Measurements from ENCODE around the gene IPO5. TPM values are rescaled to one million over a fixed set of nuclear protein-coding genes. Genes with fewer than 3 reads are reported as not detected.

The IPO5 gene
- 76.3 and 78.1 TPM in 2 replicates for polyA plus RNA-seq (2013)

DNA sequence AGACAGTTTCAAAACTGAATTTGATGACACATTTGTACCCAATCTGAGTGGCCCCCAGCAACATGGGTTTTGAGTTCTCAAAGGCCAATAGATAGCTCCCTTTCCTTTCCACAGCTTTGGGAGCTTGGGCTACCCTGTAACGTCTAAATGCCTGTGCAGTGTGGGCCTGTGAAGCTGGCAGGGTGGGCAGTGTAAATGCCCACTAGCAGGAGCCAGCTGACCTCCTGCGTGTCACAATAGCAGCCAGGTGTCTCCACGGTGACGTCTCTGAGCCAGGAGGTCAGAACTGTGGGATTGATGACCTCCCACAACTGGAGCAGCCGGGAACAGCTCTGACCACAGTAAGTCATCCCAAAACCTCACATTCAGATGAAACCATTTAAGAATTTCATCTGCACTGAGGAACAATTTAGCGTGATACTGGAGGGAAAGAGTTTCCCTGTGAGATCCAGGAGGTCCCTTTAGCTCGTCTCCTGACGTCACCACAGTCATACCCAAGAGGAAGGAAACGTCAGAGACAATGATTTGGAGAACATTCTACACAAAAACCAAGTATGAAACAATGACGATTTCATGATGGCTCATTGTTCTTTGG is at the start of gene IPO5:
IPO5 (plus strand) TSS at position 300 of the 595 bp plus-strand sequence. CDS start 23,022 bp downstream, outside the sequence.
- Histone ChIP-seq H3K9ac (ENCODE audit: low read length) (no peak within 1 kb of the TSS), H3K79me2 (ENCODE audit: control insufficient read depth, insufficient read depth, low read length, poor library complexity) (no peaks in the 10 kb centered on the region), H2BK12ac (ENCODE audit: low read length) (no peak within 1 kb of the TSS), H3K27ac (ENCODE audit: low read depth, low read length) (no peak within 1 kb of the TSS), H3K79me1 (ENCODE audit: low read length) (no peaks in the 10 kb centered on the region), H2AK5ac (ENCODE audit: low read length) (no peak within 1 kb of the TSS), H3K27me3 (ENCODE audit: insufficient read depth, low read length) (no peaks in the 10 kb centered on the region), H3K14ac (ENCODE audit: low read length) (no peak within 1 kb of the TSS), H3K9me3 (ENCODE audit: insufficient read depth, low read depth, low read length) (no peaks in the 10 kb centered on the region), H3K4me3 (ENCODE audit: low read depth, low read length) (peak within 1 kb of the TSS; percentile 57), H2AFZ (ENCODE audit: insufficient read depth, low read length, poor library complexity) (no peak within 1 kb of the TSS), H2BK5ac (ENCODE audit: low read depth, low read length, poor library complexity) (no peak within 1 kb of the TSS), H2BK120ac (ENCODE audit: insufficient read depth, low read length, poor library complexity) (no peak within 1 kb of the TSS), H4K8ac (ENCODE audit: low read depth, low read length) (no peak within 1 kb of the TSS), H3K4me1 (ENCODE audit: control insufficient read depth in 1 of 2, insufficient read depth in 2 of 2, low read length in 2 of 2) (no peaks in the 10 kb centered on the region), H3K4ac (ENCODE audit: low read depth, low read length) (no peak within 1 kb of the TSS), H3K18ac (ENCODE audit: low read length) (no peak within 1 kb of the TSS), H4K91ac (ENCODE audit: low read depth, low read length) (no peak within 1 kb of the TSS), H3K23ac (ENCODE audit: low read length) (no peak within 1 kb of the TSS), H3K36me3 (ENCODE audit: control insufficient read depth in 1 of 2, insufficient read depth in 2 of 2, low read length in 2 of 2) (no peaks in the 10 kb centered on the region), H4K12ac (ENCODE audit: low read depth, low read length) (no peak within 1 kb of the TSS), H3K4me2 (ENCODE audit: low read length) (no peak within 1 kb of the TSS)
- WGBS (ENCODE audit: extremely low coverage, insufficient coverage, insufficient read length): no CpG with 5 or more reads among the region's 10 CpGs
- DNase-seq: no peak

DNA sequence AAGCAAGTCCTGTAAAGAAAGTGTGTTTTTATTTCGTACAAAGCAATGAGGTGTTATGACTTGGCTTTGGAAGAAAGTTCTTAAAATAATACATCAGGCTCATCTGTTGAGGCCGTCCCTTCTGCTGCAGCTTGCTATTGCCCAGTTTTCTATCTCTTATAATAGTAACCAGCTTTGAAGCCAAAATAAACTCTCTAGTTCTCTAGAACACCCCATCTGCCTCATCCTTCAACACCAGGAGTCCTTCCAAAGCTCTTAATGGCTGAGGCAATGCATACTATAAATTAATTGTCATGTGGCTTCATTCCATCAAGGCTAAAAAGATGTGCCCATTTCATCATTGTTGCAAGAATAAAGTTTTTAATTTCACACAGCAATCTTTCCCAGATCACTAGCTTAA is 49.4 kb upstream of the IPO5 start:
- Histone ChIP-seq H3K4me3 (ENCODE audit: low read depth, low read length) (no peak overlapping the region), H4K12ac (ENCODE audit: low read depth, low read length) (no peak overlapping the region), H3K79me1 (ENCODE audit: low read length) (no peaks in the 10 kb centered on the region), H3K18ac (ENCODE audit: low read length) (no peak overlapping the region), H4K8ac (ENCODE audit: low read depth, low read length) (no peak overlapping the region), H3K4me1 (ENCODE audit: control insufficient read depth in 1 of 2, insufficient read depth in 2 of 2, low read length in 2 of 2) (no peaks in the 10 kb centered on the region), H3K23ac (ENCODE audit: low read length) (no peak overlapping the region), H3K4ac (ENCODE audit: low read depth, low read length) (no peak overlapping the region), H3K27ac (ENCODE audit: low read depth, low read length) (no peak overlapping the region), H3K4me2 (ENCODE audit: low read length) (no peak overlapping the region), H2AK5ac (ENCODE audit: low read length) (no peak overlapping the region), H4K91ac (ENCODE audit: low read depth, low read length) (no peak overlapping the region), H3K79me2 (ENCODE audit: control insufficient read depth, insufficient read depth, low read length, poor library complexity) (no peaks in the 10 kb centered on the region), H3K14ac (ENCODE audit: low read length) (no peak overlapping the region), H2BK5ac (ENCODE audit: low read depth, low read length, poor library complexity) (no peak overlapping the region), H3K36me3 (ENCODE audit: control insufficient read depth in 1 of 2, insufficient read depth in 2 of 2, low read length in 2 of 2) (no peaks in the 10 kb centered on the region), H3K9me3 (ENCODE audit: insufficient read depth, low read depth, low read length) (no peaks in the 10 kb centered on the region), H2BK120ac (ENCODE audit: insufficient read depth, low read length, poor library complexity) (no peak overlapping the region), H2BK12ac (ENCODE audit: low read length) (no peak overlapping the region), H2AFZ (ENCODE audit: insufficient read depth, low read length, poor library complexity) (no peak overlapping the region), H3K9ac (ENCODE audit: low read length) (no peak overlapping the region), H3K27me3 (ENCODE audit: insufficient read depth, low read length) (no peaks in the 10 kb centered on the region)
- no peak for DNase-seq
- no CpG with 5 or more reads among the region's 2 CpGs for WGBS (ENCODE audit: extremely low coverage, insufficient coverage, insufficient read length)

DNA sequence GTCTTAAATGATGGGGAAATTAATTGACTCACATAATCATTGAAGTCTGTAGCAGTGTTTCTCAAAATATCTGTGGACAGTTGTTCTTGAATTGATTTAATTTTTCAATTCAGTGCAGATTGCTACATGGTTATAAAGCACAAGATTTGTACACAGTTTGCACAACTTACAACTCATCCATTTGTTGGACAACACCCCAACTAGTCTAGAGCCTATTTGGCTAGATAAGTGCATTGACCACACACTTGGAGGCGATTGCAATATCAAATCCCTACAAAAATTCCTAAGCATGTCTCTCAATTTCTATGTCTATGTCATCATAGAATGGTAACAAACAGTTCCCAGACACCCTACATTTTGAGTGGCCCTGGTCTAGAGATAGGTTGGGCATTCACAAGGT is 48.0 kb upstream of the IPO5 start:
- no peaks in the 10 kb centered on the region for H3K27me3 ChIP-seq (ENCODE audit: insufficient read depth, low read length)
- WGBS (ENCODE audit: extremely low coverage, insufficient coverage, insufficient read length): no CpG with 5 or more reads among the region's 1 CpG

DNA sequence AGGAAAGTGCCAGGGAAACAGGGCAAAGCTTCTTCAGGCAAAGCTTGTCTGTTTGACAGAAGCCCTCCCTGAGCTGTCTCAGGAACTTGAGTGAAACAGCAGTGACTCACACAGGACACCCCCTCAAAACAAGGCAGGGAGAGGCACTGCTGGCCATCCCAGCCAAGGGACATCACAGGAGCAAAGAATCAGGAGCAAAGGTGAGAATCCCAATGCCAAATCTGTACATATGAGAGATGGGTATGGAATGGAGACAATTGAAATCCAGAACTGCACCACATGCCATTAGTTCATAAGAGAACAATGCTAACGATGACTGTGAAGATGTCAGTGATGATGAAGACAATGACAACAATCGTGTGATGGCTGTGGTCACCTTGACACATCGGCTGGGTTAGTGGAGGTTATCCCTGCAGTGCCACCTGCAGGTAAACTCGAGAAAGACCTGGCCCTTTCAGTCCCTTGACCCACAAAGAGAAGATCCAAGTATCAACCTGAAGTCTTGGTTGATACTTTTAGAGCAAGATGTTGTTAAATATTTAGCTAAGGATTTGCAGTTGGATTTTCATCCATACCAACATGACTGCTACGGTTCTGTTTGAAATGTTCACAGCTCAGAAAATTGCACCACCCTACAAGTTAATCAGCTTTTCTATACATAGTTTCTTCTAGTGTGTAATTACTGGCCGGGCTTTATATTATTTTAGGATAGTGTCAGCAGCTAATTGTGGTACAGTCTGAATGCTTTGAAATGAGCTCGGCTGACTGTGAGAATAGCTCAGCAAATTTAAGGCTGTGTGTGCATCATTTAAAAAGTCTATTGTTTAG is 42.0 kb upstream of the IPO5 start:
- no CpG with 5 or more reads among the region's 7 CpGs for WGBS (ENCODE audit: extremely low coverage, insufficient coverage, insufficient read length)
- H2AK5ac ChIP-seq (ENCODE audit: low read length): no peak overlapping the region
- no peak overlapping the region for H3K23ac ChIP-seq (ENCODE audit: low read length)

More for the DNA sequence above, 48.0 kb upstream of the IPO5 start:
- Histone ChIP-seq H3K23ac (ENCODE audit: low read length) (no peak overlapping the region), H3K9me3 (ENCODE audit: insufficient read depth, low read depth, low read length) (no peaks in the 10 kb centered on the region), H3K9ac (ENCODE audit: low read length) (no peak overlapping the region), H2AFZ (ENCODE audit: insufficient read depth, low read length, poor library complexity) (no peak overlapping the region), H3K14ac (ENCODE audit: low read length) (no peak overlapping the region), H3K27ac (ENCODE audit: low read depth, low read length) (no peak overlapping the region), H2BK12ac (ENCODE audit: low read length) (no peak overlapping the region), H3K79me1 (ENCODE audit: low read length) (no peaks in the 10 kb centered on the region), H4K8ac (ENCODE audit: low read depth, low read length) (no peak overlapping the region), H4K91ac (ENCODE audit: low read depth, low read length) (no peak overlapping the region), H2BK120ac (ENCODE audit: insufficient read depth, low read length, poor library complexity) (no peak overlapping the region), H3K36me3 (ENCODE audit: control insufficient read depth in 1 of 2, insufficient read depth in 2 of 2, low read length in 2 of 2) (no peaks in the 10 kb centered on the region), H3K4ac (ENCODE audit: low read depth, low read length) (no peak overlapping the region), H2AK5ac (ENCODE audit: low read length) (no peak overlapping the region), H3K4me3 (ENCODE audit: low read depth, low read length) (no peak overlapping the region), H3K18ac (ENCODE audit: low read length) (no peak overlapping the region), H4K12ac (ENCODE audit: low read depth, low read length) (no peak overlapping the region), H2BK5ac (ENCODE audit: low read depth, low read length, poor library complexity) (no peak overlapping the region), H3K4me2 (ENCODE audit: low read length) (no peak overlapping the region), H3K4me1 (ENCODE audit: control insufficient read depth in 1 of 2, insufficient read depth in 2 of 2, low read length in 2 of 2) (no peaks in the 10 kb centered on the region), H3K79me2 (ENCODE audit: control insufficient read depth, insufficient read depth, low read length, poor library complexity) (no peaks in the 10 kb centered on the region)
- no peak for DNase-seq

More for the DNA sequence above, 42.0 kb upstream of the IPO5 start:
- Histone ChIP-seq H3K4ac (ENCODE audit: low read depth, low read length) (no peak overlapping the region), H3K4me3 (ENCODE audit: low read depth, low read length) (peak overlapping the region; percentile 39), H3K27ac (ENCODE audit: low read depth, low read length) (no peak overlapping the region), H3K9ac (ENCODE audit: low read length) (no peak overlapping the region), H3K4me2 (ENCODE audit: low read length) (no peak overlapping the region), H3K27me3 (ENCODE audit: insufficient read depth, low read length) (no peaks in the 10 kb centered on the region), H2BK5ac (ENCODE audit: low read depth, low read length, poor library complexity) (no peak overlapping the region), H3K79me1 (ENCODE audit: low read length) (no peaks in the 10 kb centered on the region), H4K8ac (ENCODE audit: low read depth, low read length) (no peak overlapping the region), H3K14ac (ENCODE audit: low read length) (no peak overlapping the region), H2BK12ac (ENCODE audit: low read length) (no peak overlapping the region), H3K18ac (ENCODE audit: low read length) (no peak overlapping the region), H2BK120ac (ENCODE audit: insufficient read depth, low read length, poor library complexity) (no peak overlapping the region), H4K91ac (ENCODE audit: low read depth, low read length) (no peak overlapping the region), H3K4me1 (ENCODE audit: control insufficient read depth in 1 of 2, insufficient read depth in 2 of 2, low read length in 2 of 2) (peaks cover 2 to 3% of the 10 kb centered on the region in 2 experiments), H2AFZ (ENCODE audit: insufficient read depth, low read length, poor library complexity) (no peak overlapping the region), H3K9me3 (ENCODE audit: insufficient read depth, low read depth, low read length) (peaks cover 1% of the 10 kb centered on the region), H3K36me3 (ENCODE audit: control insufficient read depth in 1 of 2, insufficient read depth in 2 of 2, low read length in 2 of 2) (no peaks in the 10 kb centered on the region), H4K12ac (ENCODE audit: low read depth, low read length) (no peak overlapping the region), H3K79me2 (ENCODE audit: control insufficient read depth, insufficient read depth, low read length, poor library complexity) (no peaks in the 10 kb centered on the region)
- DNase-seq: peak; percentile 83 to 96
